IMR-90 (cell line): Measurements from ENCODE around the gene CARD10. TPM values are rescaled to one million over a fixed set of nuclear protein-coding genes. Genes with fewer than 3 reads are reported as not detected.
A peak's percentile ranks its signal among the peaks of the same experiment; 100 is the strongest.

Source experiments
- ATAC-seq: fragments of 200-7000 bp; cut with Tn5 transposase; 2 replicates; pipeline ENCODE4 v1.9.1; 2020; ENCODE audit warnings: low read depth, mild to moderate bottlenecking, moderate library complexity
- BruUV-seq: library from RNA; stranded (reverse); fragments of 400-500 nt; replicated peaks from 2 replicates; lab custom pipeline; 2021; lab: Mats Ljungman, UMichigan
- CTCF ChIA-PET: fragments of 300-600 bp; formaldehyde crosslinking; extraction: SDS; loops from one replicate; lab custom pipeline; 2021; ENCODE audit warnings: antibody characterized with exemption; lab: Yijun Ruan, JAX
- POLR2A ChIA-PET: fragments of 300-600 bp; sonication (Branson Sonifier 250); formaldehyde crosslinking; loops from one replicate; lab custom pipeline; 2022; ENCODE audit warnings: antibody characterized with exemption; ENCODE audit not compliant: unreplicated experiment; lab: Charles Lee
- DNase-seq: peaks from one replicate; pipeline ENCODE4 v3.0.0; 2013
- H2AFZ ChIP-seq: replicated peaks from 2 replicates; pipeline ENCODE3; 2013; ENCODE audit warnings: low read length, mild to moderate bottlenecking; ENCODE audit not compliant: poor library complexity
- H2AK5ac ChIP-seq: 2 replicates; pipeline ENCODE4 v1.6.1; 2013; ENCODE audit warnings: low read depth, low read length, inconsistent platforms
- H2AK9ac ChIP-seq: replicated peaks from 2 replicates; pipeline ENCODE3; 2013; ENCODE audit warnings: mild to moderate bottlenecking, low read depth, low read length, moderate library complexity; ENCODE audit not compliant: poor library complexity
- H2BK120ac ChIP-seq: 2 replicates; pipeline ENCODE4 v1.6.1; 2013; ENCODE audit warnings: low read depth, low read length, inconsistent platforms
- H2BK15ac ChIP-seq: 3 replicates; pipeline ENCODE4 v1.6.1; 2013; ENCODE audit warnings: low read depth, low read length, inconsistent platforms
- H2BK20ac ChIP-seq: 2 replicates; pipeline ENCODE4 v1.6.1; 2013; ENCODE audit warnings: low read depth, mild to moderate bottlenecking, inconsistent platforms, low read length, moderate library complexity
- H2BK5ac ChIP-seq: 2 replicates; pipeline ENCODE4 v1.6.1; 2013; ENCODE audit warnings: mild to moderate bottlenecking, low read depth, low read length, inconsistent platforms; ENCODE audit not compliant: poor library complexity, severe bottlenecking
- H3K14ac ChIP-seq: replicated peaks from 2 replicates; pipeline ENCODE4 v1.6.1; 2013; ENCODE audit warnings: low read depth, low read length, inconsistent platforms
- H3K18ac ChIP-seq: 2 replicates; pipeline ENCODE4 v1.6.1; 2013; ENCODE audit warnings: low read depth, low read length, control low read depth
- H3K23ac ChIP-seq: 2 replicates; pipeline ENCODE4 v1.6.1; 2013; ENCODE audit warnings: low read depth, low read length, inconsistent platforms
- H3K27ac ChIP-seq: 2 replicates; pipeline ENCODE4 v1.5.1; 2013; ENCODE audit warnings: mild to moderate bottlenecking, control low read depth, low read length; ENCODE audit not compliant: insufficient read depth
- H3K27me3 ChIP-seq: 2 replicates; pipeline ENCODE4 v1.6.1; 2013; ENCODE audit warnings: low read length; ENCODE audit not compliant: control insufficient read depth, insufficient read depth
- H3K36me3 ChIP-seq: 2 replicates; pipeline ENCODE4 v1.6.1; 2013; ENCODE audit warnings: low read length, mixed read lengths; ENCODE audit not compliant: control insufficient read depth, insufficient read depth
- H3K4ac ChIP-seq: 2 replicates; pipeline ENCODE4 v1.6.1; 2013; ENCODE audit warnings: low read depth, low read length, inconsistent platforms
- H3K4me1 ChIP-seq: 2 replicates; pipeline ENCODE4 v1.6.1; 2013; ENCODE audit warnings: low read length, mixed read lengths; ENCODE audit not compliant: control insufficient read depth, insufficient read depth
- H3K4me2 ChIP-seq: 2 replicates; pipeline ENCODE4 v1.6.1; 2013; ENCODE audit warnings: low read depth, mild to moderate bottlenecking, control low read depth, low read length, moderate library complexity
- H3K4me3 ChIP-seq: 2 replicates; pipeline ENCODE4 v1.5.1; 2013; ENCODE audit warnings: low read depth, mild to moderate bottlenecking, control low read depth, low read length, moderate library complexity; ENCODE audit not compliant: insufficient read depth
- H3K56ac ChIP-seq: 2 replicates; pipeline ENCODE4 v1.6.1; 2013; ENCODE audit warnings: low read length, inconsistent platforms; ENCODE audit not compliant: insufficient read depth; ENCODE audit errors: extremely low read depth
- H3K79me1 ChIP-seq, 2 experiments: 2 replicates each; pipeline ENCODE4 v1.6.1; 2013; ENCODE audit warnings: low read length in 2 of 2, inconsistent platforms in 1 of 2, low read depth in 1 of 2
- H3K9ac ChIP-seq: 2 replicates; pipeline ENCODE4 v1.6.1; 2013; ENCODE audit warnings: low read depth, low read length, control low read depth
- H3K9me1 ChIP-seq: 2 replicates; pipeline ENCODE4 v1.6.1; 2013; ENCODE audit warnings: low read length, inconsistent platforms; ENCODE audit not compliant: insufficient read depth
- H3K9me3 ChIP-seq: 2 replicates; pipeline ENCODE4 v1.6.1; 2013; ENCODE audit warnings: low read length; ENCODE audit not compliant: control insufficient read depth, insufficient read depth
- H4K20me1 ChIP-seq: 2 replicates; pipeline ENCODE4 v1.6.1; 2013; ENCODE audit warnings: low read length, inconsistent platforms; ENCODE audit not compliant: insufficient read depth
- H4K5ac ChIP-seq: 2 replicates; pipeline ENCODE4 v1.6.1; 2013; ENCODE audit warnings: mild to moderate bottlenecking, low read depth, low read length, control low read depth
- H4K8ac ChIP-seq, 2 experiments: 2 replicates each; pipeline ENCODE4 v1.6.1; 2013; ENCODE audit warnings: low read depth in 2 of 2, low read length in 2 of 2, control low read depth in 1 of 2, inconsistent platforms in 1 of 2
- H4K91ac ChIP-seq: 2 replicates; pipeline ENCODE4 v1.6.1; 2013; ENCODE audit warnings: low read depth, low read length, inconsistent platforms; ENCODE audit not compliant: insufficient read depth
- MXI1 ChIP-seq: IDR thresholded peaks from 2 replicates; pipeline ENCODE4 v1.6.1; 2012; ENCODE audit warnings: low read depth, mild to moderate bottlenecking, low read length, moderate library complexity, borderline replicate concordance
- SMC3 ChIP-seq: fragments of 150-350 bp; IDR thresholded peaks from 2 replicates; pipeline ENCODE4 v1.6.1; 2016; ENCODE audit warnings: low read depth, mild to moderate bottlenecking, antibody characterized with exemption, low read length, moderate library complexity
- USF2 ChIP-seq: fragments of 150-350 bp; IDR thresholded peaks from 2 replicates; pipeline ENCODE4 v1.6.1; 2017; ENCODE audit warnings: mild to moderate bottlenecking, antibody characterized with exemption, low read length, low read depth
- WGBS, 2 experiments: methylation state at CpG; one replicate each; pipeline versions ENCODE4 v1.1.5 to v1.1.7; 2013; ENCODE audit warnings: missing lambda C conversion rate in 2 of 2; ENCODE audit not compliant: insufficient read length in 1 of 2; ENCODE audit errors: extremely low coverage in 2 of 2; 5-methylcytosine and 5-hydroxymethylcytosine counted together
- dilution Hi-C: fragments of 300-500 bp; cut with HindIII; formaldehyde crosslinking; loops from one replicate; pipeline ENCODE4 v1.14.3; 2018; ENCODE audit warnings: low sequenced_read_pairs; ENCODE audit not compliant: unreplicated experiment
- in situ Hi-C: fragments of 300-500 bp; cut with MboI; formaldehyde crosslinking; loops from 3 replicates; pipeline ENCODE4 v1.14.3; 2019; ENCODE audit warnings: low sequenced_read_pairs, inconsistent platforms, mixed read lengths
- intact Hi-C: fragments of 100-400 bp; cut with micrococcal nuclease; formaldehyde crosslinking; loops from 2 replicates; pipeline ENCODE4 v1.10.0; 2022
- polyA plus RNA-seq, 3 experiments: library from polyadenylated mRNA; depleted of rRNA; stranded (reverse); fragments of >200 nt; gene quantifications; 2 replicates each; pipeline ENCODE4 v1.2.3, GENCODE V29; 2012; ENCODE audit warnings: low replicate concordance in 1 of 3
- total RNA-seq: library from RNA; depleted of rRNA; stranded (reverse); fragments of >200 nt; gene quantifications from 2 replicates; pipeline ENCODE4 v1.2.3, GENCODE V29; 2012

CARD10 gene
- total and polyA plus RNA-seq, 2 of the 4 experiments (the other 2 are of a cell fraction) = 6.1 to 18.4 TPM

GRCh38 chr22:37552524-37553163 is 33.4 kb upstream of the CARD10 start:
- H2BK5ac ChIP-seq = peak overlapping the region; percentile 15
- CTCF ChIA-PET = interaction anchor here (1.4 kb wide), 1 partner anchor 40 kb away, joined by 5 read pairs; no protein-coding TSS in a partner anchor
- H3K4me3 ChIP-seq = no peak overlapping the region
- H2AK9ac ChIP-seq = peak overlapping the region; percentile 96
- in situ Hi-C loops = no loop called here
- peak overlapping the region; percentile 59 for H3K18ac ChIP-seq
- H3K56ac ChIP-seq = no peak overlapping the region
- H2BK20ac ChIP-seq = peak overlapping the region; percentile 75; the same call in 1 of the 2 replicates
- POLR2A ChIA-PET = interaction anchor here (0.9 kb wide), 1 partner anchor 9 kb away, joined by 5 read pairs; no protein-coding TSS in a partner anchor
- WGBS, 2 experiments = 21% methylated on average over 5 of the region's 16 CpGs; no CpG with 5 or more reads in 1 of the 2 experiments
- no peaks in the 10 kb centered on the region for H3K27me3 ChIP-seq
- H3K23ac ChIP-seq = 0 out of 2 replicates have a peak overlapping the region, but pooled peaks have one; percentile 12
- H3K14ac ChIP-seq = peak overlapping the region; percentile 95
- H4K5ac ChIP-seq = peak overlapping the region; percentile 74
- H3K36me3 ChIP-seq = no peaks in the 10 kb centered on the region
- H2BK15ac ChIP-seq = peak overlapping the region; percentile 94; the same call in 1 of the 3 replicates
- H3K4me1 ChIP-seq = peaks cover 18% of the 10 kb centered on the region
- peak overlapping the region; percentile 55 for H3K9ac ChIP-seq
- ATAC-seq (peak; percentile 83), DNase-seq (peak; percentile 55)
- no TSS peak for BruUV-seq
- H3K79me1 ChIP-seq = peaks cover 0 to 11% of the 10 kb centered on the region in 2 experiments; a peak in 2 of 4 replicates
- H3K4me2 ChIP-seq = peak overlapping the region; percentile 27; the same call in 1 of the 2 replicates
- peak overlapping the region; percentile 92 for H3K4ac ChIP-seq
- peaks cover 14% of the 10 kb centered on the region for H3K9me1 ChIP-seq
- no peaks in the 10 kb centered on the region for H4K20me1 ChIP-seq
- H2AK5ac ChIP-seq = peak overlapping the region; percentile 95
- intact Hi-C loops = no loop called here
- peak overlapping the region; percentile 83 for H2BK120ac ChIP-seq
- dilution Hi-C loops = no loop called here
- H4K8ac ChIP-seq = peak overlapping the region; percentile 74 to 91; a peak in 3 of 4 replicates
- peak overlapping the region; percentile 93 for H4K91ac ChIP-seq
- TF ChIP-seq USF2 = no peak
- peak; percentile 10; the same call in 1 of the 2 replicates for TF ChIP-seq MXI1
- TF ChIP-seq SMC3 = no peak
- H2AFZ ChIP-seq = peak overlapping the region; percentile 93
- H3K9me3 ChIP-seq = no peaks in the 10 kb centered on the region
- H3K27ac ChIP-seq = peak overlapping the region; percentile 78
